ENCODE results near the gene IDUA.
"Not testable (repeated sequence)": the region's sequence is repeated elsewhere in the genome, so short reads cannot be mapped to it uniquely, and the experiment has no call there.

IDUA gene

GRCh38 chr4:967113-968104, 19.4 kb upstream of the IDUA start:
- DNase-seq (ENCODE audit: low read depth), result no peak

- no peak for DNase-seq (ENCODE audit: low read depth)
Measured at GRCh38 chr4:968221-968620, 18.6 kb upstream of the IDUA start.

GRCh38 chr4:968621-969394, 18.0 kb upstream of the IDUA start:
- DNase-seq (ENCODE audit: low read depth), result no peak

- DNase-seq (ENCODE audit: low read depth), result no peak
Measured at GRCh38 chr4:970046-970745, 16.6 kb upstream of the IDUA start.

GRCh38 chr4:970854-971520, 15.9 kb upstream of the IDUA start:
- peak; percentile 53 for DNase-seq (ENCODE audit: low read depth)

GRCh38 chr4:971666-972500, 15.0 kb upstream of the IDUA start:
- no peak for DNase-seq (ENCODE audit: low read depth)

- DNase-seq (ENCODE audit: low read depth), result peak; percentile 39
Measured at GRCh38 chr4:972651-973424, 14.0 kb upstream of the IDUA start.

- peak; percentile 77 for DNase-seq (ENCODE audit: low read depth)
Measured at GRCh38 chr4:973431-974397, 13.1 kb upstream of the IDUA start, which contains the start of gene DGKQ. TSS of gene DGKQ (minus strand) at chr4:973569. CDS start at chr4:973482, 87 bp downstream.

- no peak for DNase-seq (ENCODE audit: low read depth)
Measured at GRCh38 chr4:974668-975067, 12.2 kb upstream of the IDUA start.

GRCh38 chr4:976016-976415, 10.8 kb upstream of the IDUA start:
- DNase-seq (ENCODE audit: low read depth), result not testable (repeated sequence)

- peak; percentile 41 for DNase-seq (ENCODE audit: low read depth)
Measured at GRCh38 chr4:978957-979701, 7.7 kb upstream of the IDUA start.

- no peak for DNase-seq (ENCODE audit: low read depth)
Measured at GRCh38 chr4:982291-982690, 4.6 kb upstream of the IDUA start.

- DNase-seq (ENCODE audit: low read depth), result no peak
Measured at GRCh38 chr4:982814-983213, 4.0 kb upstream of the IDUA start.

GRCh38 chr4:984336-985054, 2.3 kb upstream of the IDUA start:
- no peak for DNase-seq (ENCODE audit: low read depth)

GRCh38 chr4:985123-985830, 1.6 kb upstream of the IDUA start:
- DNase-seq (ENCODE audit: low read depth), result peak; percentile 54

GRCh38 chr4:986428-986878, 391 bp upstream of the IDUA start:
- DNase-seq (ENCODE audit: low read depth), result no peak
